Pons (tissue), 1 donor: ENCODE measurements around the gene ASMTL.
"Not testable (repeated sequence)": the region's sequence is repeated elsewhere in the genome, so short reads cannot be mapped to it uniquely, and the experiment has no call there.

ENCODE experiments used
- DNase-seq: peaks from one replicate; pipeline ENCODE4 v3.0.0-alpha.2; 2016; ENCODE audit warnings: low spot score

Gene ASMTL

DNA sequence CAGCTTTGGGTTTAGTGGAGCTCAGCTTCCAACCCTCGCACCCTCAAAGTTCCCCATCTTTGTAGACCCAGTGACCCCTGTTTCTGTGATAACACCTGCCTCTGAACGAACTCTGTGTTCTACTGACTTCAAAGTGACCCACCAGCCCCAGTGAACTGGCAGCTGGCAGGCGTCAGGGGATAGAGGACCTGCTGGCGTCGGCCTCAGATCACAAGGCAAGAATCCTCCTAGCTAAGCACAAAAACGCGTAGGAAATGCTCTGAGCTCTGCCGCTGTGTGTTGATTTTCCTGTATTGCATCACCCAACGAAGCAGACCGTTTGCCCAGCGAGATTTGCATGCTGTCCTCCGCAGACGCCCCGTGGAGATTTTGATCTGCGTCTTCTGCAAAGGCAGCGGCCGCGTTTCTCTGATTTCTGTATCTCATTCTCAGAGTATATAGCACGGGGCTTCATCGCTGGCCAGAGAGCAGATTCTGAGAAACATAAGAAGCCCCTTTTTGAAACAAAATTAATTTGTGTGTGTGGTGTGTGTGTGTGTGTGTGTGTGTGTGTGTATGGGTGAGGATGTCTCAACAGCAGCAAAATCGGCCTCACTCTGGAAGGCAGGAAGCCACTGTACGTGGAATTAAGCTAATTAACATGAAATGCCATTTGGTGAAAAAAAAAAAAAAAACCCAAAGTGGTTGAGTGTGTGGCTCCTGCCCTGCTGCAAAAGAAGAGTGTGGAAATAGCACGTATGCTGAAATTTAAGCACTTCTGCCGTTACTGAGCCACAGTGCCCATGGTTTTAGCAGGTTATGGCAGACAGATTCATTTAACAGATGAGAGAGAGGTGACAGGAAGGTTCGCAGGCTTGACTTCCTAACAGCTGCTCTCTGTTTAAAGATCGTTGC is 29.2 kb upstream of the ASMTL start:
- peak; percentile 68 for DNase-seq

GRCh38 chrX:1480082-1480785 is 27.5 kb upstream of the ASMTL start:
- no peak for DNase-seq

DNA sequence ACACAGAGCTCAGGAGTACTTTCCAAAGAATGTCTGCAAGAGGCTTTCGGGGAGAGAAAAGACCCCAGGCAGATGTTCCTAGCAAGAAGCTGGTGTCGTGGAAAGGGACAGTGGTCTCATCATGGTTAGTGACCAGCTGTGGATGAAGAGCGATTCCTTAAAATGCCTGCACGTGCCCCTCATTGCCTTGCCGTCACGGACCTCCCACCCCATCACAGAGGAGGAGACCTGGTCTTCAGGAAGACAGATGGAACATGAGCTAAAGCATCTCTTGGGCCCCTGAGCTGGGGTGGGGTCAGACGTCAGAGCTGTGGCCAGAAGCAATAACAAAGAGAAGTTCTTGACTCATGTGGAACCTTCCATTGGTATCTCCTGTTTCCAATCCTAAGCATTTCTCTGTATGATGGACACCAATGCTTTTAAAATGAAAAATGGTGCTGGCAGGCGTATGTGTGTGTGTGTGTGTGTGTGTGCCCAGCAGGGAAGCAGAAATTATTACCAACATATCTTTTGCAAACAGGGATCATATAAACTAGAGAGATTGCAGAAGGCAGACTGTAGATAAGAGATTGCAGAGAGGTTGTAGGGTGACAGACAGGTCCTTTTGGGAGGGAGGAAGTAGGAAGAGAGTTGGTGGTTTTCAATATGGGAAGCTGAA is 25.2 kb upstream of the ASMTL start:
- no peak for DNase-seq

- DNase-seq: no peak
Measured at GRCh38 chrX:1477229-1477628, 24.5 kb upstream of the ASMTL start.

DNA sequence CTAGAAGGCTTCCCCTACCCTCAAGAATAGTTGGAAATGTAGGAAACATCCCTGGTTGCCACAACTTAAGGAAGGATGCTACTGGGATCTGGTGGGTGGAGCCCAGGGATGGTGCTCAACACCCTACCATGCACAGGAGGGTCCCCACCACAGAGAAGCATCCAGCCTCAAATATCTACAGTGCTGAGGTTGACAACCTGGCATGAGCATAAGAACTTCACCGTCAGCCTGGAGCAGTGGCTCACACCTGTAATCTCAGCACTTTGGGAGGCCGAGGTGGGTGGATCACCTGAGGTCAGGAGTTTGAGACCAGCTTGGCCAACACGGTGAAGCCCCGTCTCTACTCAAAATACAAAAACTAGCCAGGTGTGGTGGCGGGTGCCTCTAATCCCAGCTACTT is 24.0 kb upstream of the ASMTL start:
- DNase-seq: no peak

DNA sequence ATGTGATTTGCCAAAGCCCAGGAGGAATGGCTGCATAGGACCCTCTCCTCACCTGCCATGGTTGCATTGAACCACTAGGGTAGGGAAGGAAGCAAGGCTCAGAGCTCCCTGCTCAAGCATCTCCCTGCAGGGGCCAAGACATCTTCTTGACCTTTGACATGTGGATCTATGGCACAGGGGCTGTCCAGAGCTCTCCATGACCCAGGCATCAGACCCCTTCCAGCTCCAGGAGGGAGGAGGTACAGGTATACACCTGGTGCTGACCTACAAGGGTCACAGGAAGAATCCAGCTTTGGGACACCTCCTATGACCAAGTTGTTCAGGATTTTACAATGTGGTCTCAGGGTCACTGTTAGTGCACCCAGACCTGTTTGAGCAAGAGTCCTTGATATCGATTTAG is 23.2 kb upstream of the ASMTL start:
- no peak for DNase-seq

DNA sequence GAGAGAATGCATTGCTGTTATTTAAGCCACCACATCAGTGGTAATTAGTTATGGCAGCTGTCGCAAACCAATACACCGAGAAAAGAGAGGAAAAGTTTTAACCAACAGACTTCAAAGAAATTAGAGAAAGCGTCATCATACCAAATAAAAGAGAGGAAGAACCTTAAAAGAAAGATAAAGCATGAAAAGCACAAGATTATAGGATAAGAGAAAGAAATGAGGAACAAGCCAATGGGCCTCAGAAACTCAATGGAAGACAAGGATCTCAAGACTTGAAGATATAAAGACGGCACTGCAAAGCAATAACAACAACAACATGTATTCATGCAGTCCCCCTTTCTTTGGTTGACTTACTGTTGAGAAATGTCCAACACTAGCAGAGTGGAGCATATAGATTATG is 22.8 kb upstream of the ASMTL start:
- no peak for DNase-seq

DNA sequence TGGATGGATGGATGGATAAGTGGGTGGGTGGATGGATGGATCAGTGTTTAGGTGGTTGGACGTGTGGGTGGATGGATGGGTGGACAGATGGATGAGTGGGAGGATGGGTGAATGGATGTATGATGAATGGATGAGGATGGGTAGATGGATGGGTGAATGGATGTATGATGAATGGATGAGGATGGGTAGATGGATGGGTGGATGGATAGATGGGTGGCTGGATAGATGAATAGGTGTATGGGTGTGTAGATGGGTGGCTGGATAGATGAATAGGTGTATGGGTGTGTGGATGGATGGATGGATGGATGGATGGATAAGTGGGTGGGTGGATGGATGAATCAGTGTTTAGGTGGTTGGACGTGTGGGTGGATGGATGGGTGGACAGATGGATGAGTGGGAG is 21.9 kb upstream of the ASMTL start:
- not testable (repeated sequence) for DNase-seq

- no peak for DNase-seq
Measured at GRCh38 chrX:1472975-1473374, 20.3 kb upstream of the ASMTL start.

- DNase-seq: no peak
Measured at GRCh38 chrX:1468250-1468772, 15.6 kb upstream of the ASMTL start.

DNA sequence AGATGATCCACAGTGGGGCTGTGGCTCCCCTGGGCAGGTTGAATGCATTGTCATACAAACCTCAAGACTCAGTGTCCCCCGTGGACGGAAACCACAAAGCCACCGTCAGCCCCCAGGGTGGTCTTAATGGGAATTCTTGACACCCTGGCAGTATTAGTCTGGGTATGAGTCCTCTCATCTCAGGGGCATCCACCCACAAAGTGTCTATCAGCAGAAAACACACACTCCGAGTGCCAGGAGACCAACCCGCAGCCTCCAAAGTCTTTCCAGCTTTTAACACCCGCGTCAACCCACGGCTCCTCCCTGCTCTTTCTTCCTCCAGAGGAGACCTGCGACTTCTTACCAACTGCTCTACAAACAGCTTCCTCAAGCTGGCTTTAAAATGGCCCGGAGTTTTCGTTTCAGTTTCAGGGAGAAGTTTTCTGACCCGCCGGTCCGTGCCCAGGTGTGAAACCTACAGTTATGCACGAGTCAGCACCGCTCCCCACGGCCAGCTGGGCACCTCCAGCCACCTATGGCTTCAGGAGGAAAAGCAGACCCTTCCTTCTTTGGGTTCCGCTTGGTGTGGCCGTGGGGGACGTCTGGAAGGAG is 14.4 kb upstream of the ASMTL start:
- no peak for DNase-seq

DNA sequence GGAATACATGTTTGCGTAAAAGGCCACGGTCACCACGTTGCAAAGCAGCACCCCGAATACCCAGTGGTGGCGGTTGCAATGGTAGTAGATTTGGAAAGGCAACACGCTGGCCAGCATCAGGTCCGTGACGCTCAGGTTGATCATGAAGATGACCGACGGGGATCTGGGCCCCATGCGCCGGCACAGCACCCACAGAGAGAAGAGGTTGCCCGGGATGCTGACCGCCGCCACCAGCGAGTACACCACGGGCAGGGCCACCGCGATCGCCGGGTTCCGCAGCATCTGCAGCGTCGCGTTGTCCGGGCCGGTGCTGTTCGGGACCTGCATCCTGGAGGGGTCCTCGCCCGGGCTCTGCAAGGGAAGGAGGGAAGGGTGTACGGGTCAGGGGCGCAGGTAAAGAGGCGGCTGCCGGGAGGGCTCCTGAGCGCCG is 13.5 kb upstream of the ASMTL start:
- no peak for DNase-seq

DNA sequence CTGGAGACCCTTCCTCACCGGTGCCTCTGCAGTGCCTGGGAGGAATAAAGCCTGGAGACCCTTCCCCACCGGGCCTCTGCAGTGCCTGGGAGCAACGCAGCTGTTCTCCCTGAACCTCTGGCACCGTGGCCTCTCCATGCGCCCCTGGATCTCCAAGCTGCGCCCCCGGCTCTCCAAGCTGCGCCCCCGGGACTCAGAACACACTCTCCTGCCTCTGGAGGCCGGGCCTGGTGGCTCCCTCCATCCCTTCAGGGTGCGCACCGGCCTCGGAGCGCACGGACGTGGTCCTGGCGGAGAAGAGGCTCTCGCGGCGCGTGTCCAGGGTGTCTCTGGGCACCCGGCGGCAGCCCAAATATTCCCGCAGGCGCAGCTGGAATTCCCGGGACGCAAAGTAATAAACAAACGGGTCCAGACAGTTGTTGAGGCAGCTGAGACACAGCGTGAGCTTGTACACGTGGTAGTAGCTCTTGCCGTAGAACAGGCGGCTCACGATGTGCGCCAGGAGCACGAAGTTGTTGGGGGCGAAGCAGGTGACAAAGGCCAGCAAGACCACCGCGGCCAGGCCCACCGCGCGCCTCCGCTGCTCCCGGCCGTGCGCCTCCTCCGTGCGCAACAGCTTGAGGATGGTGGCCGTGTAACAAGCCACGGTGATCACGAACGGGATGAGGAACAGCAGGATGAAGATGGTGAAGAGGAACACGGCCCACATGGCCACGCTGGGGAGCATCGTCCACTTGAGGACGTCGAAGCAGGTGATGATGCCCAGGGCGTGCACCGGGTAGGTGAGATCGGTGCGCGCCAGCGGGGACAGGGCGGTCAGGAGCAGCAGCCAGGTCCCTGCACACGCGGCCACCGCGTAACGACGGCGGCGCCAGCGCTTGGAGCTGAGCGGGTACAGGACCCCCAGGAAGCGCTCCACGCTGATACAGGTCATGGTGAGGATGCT is 12.8 kb upstream of the ASMTL start:
- no peak for DNase-seq

GRCh38 chrX:1464971-1465285 is 12.2 kb upstream of the ASMTL start:
- no peak for DNase-seq

DNA sequence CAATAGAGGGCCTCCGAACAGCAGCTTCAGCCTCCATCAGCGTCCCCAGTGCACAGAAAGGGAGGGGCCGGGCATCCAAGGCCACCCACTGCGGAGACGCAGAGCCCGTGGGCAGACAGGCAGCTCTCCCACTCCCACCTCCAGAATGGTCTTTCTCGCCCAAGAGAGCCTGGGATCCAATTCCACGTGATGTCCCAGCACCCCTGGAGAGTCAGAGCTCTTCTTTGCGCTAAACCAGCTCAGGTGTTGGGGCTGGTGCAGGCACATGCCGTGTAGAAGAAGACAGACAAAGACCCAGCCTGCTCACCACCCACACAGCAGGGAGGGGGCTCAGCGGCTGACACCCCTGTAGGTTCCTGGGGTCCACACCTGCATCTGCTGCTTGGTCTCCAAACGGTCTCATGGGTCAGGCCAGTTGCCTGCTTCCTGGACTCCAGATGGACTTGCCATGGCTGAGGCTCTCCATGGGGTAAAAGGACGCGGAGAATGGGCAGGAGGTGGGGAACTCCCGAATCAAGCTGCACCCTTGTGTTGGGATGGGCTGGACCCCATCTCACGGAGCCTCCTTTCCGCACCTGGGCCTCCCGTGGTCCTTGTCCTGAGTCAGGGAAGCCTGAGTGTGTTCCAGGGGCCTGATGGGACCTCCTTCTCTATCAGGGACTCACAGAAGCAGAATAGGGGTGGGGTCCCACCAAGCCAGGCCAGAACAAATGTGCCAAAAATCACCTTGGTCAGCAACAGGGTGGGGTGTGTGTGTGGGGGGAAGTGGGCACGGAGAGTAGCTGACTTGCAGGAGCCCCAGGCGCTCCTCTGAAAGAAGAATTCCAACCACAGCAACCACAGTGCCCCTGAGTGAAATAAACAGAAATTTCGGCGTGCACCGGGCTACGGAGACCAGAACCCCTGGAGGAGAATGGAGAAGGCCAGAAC is 11.6 kb upstream of the ASMTL start:
- no peak for DNase-seq

- DNase-seq: no peak
Measured at GRCh38 chrX:1463581-1463980, 10.9 kb upstream of the ASMTL start.

DNA sequence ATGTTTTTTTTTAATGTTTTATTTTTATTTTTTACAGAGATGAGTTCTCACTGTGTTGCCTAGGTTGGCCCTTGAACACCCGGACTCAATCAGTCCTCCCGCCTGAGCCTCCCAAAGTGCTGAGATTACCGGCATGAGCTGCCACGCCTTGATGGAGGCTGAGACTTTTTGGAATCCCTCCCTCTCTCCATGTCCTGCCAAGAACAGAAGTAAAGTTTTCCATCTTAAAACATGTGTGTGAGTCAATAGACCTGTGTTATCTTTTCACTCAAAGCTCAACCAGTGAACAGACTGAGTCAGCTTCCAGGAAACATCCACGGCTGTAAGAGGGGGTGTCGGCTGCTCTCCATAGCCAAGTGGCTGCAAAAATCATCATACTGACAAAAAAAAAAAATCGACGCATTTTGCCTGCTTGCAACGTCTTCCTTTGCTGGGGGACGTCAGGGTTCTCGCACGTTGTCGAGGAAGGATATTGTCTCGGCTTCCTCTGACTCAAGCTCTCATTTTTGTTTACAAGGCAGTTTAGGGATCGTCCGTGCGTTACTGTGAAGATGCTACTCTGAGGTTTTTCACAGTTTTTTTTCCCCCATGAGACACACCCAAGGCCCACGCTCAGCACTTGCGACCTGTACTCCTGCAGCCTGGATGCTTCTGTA is 10.0 kb upstream of the ASMTL start:
- no peak for DNase-seq

DNA sequence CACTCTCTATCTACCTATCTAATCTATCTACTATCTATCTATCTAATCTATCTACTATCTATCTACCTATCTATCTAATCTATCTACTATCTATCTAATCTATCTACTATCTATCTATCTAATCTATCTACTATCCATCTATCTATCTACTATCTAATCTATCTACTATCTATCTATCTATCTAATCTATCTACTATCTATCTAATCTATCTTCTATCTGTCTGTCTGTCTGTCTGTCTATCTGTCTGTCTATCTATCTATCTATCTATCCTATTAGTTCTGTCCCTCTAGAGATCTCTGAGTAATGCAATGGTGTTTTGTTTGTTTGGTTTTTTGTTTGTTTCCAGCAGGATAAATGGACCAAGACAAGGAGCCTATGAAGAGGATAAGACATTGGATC is 9.4 kb upstream of the ASMTL start:
- DNase-seq: no peak

DNA sequence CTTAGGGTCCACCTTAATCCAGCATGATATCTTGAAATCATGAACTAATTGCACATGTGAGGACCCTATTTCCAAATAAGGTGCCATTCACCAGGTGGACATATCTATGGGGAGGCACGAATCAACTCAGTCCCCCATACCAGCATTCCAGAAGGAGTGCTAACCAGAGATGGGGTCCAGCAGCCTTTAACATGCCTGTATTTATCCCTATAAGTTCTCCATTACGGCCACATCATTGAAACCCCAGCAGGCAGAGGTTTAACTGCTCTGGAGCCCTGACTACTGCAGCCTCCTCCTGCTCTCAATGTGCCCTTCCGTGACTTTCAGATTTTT is 3.2 kb upstream of the ASMTL start:
- no peak for DNase-seq
